HCT116 (cell line): Measurements from ENCODE around the gene CA10. TPM values are rescaled to one million over a fixed set of nuclear protein-coding genes. Genes with fewer than 3 reads are reported as not detected.

Experiments used
- ATAC-seq: fragments of 200-7000 bp; cut with Tn5 transposase; 2 replicates; pipeline ENCODE4 v1.9.1; 2020; ENCODE audit warnings: mild to moderate bottlenecking, moderate library complexity
- BruUV-seq: library from RNA; stranded (reverse); fragments of 400-500 nt; replicated peaks from 2 replicates; lab custom pipeline; 2021; lab: Mats Ljungman, UMichigan
- CTCF ChIA-PET: fragments of 300-600 bp; sonication (Branson Sonifier 250); formaldehyde crosslinking; loops from one replicate; lab custom pipeline; 2021; ENCODE audit warnings: antibody characterized with exemption; lab: Charles Lee
- POLR2A ChIA-PET: fragments of 300-600, 350-600 bp; sonication (Branson Sonifier 250); formaldehyde crosslinking; loops from one replicate; lab custom pipeline; 2021; ENCODE audit warnings: antibody characterized with exemption; lab: Charles Lee
- RAD21 ChIA-PET, 2 experiments: fragments of 300-600 bp; sonication (Branson Sonifier 250); formaldehyde crosslinking; loops; one replicate each; lab custom pipeline; 2023; ENCODE audit warnings: low total read pairs in 2 of 2; ENCODE audit not compliant: uncharacterized antibody in 2 of 2, unreplicated experiment in 2 of 2, low non-redundant PET in 1 of 2; lab: Charles Lee
- DNase-seq: peaks from one replicate; pipeline ENCODE4 v3.0.0-alpha.2; 2010; ENCODE audit warnings: low read depth, low spot score
- H2AFZ ChIP-seq: fragments of 200-600 bp; shearing (Covaris generic), sonication (generic); 2 replicates; pipeline ENCODE4 v1.6.1; 2017; ENCODE audit warnings: low read depth, mixed run types, mixed read lengths, antibody characterized with exemption, low read length; ENCODE audit not compliant: poor library complexity, severe bottlenecking
- H3K27ac ChIP-seq: 2 replicates; pipeline ENCODE4 v1.5.1; 2012; ENCODE audit warnings: low read depth, low read length
- H3K27me3 ChIP-seq: fragments of 200-600 bp; sonication (generic); 2 replicates; pipeline ENCODE4 v1.6.1; 2016; ENCODE audit warnings: mixed run types, low read length, mixed read lengths; ENCODE audit not compliant: insufficient read depth
- H3K36me3 ChIP-seq, 2 experiments: fragments of 200-500 bp in 1 of 2; fragments of 200-600 bp in 1 of 2; sonication (Bioruptor generic) in 1 of 2; sonication (generic) in 1 of 2; 2 replicates each; pipeline versions ENCODE4 v1.5.1 to v1.6.1; 2014 to 2016; ENCODE audit warnings: low read length in 2 of 2, inconsistent platforms in 1 of 2, mixed read lengths in 1 of 2, mixed run types in 1 of 2; ENCODE audit not compliant: insufficient read depth in 2 of 2, control insufficient read depth in 1 of 2
- H3K4me1 ChIP-seq, 2 experiments: fragments of 200-600 bp in 1 of 2; sonication (generic) in 1 of 2; 2 replicates each; pipeline versions ENCODE4 v1.5.1 to v1.6.1; 2012 to 2017; ENCODE audit warnings: low read length in 2 of 2, inconsistent platforms in 1 of 2, mild to moderate bottlenecking in 1 of 2, mixed read lengths in 1 of 2, mixed run types in 1 of 2, moderate library complexity in 1 of 2; ENCODE audit not compliant: insufficient read depth in 2 of 2, control insufficient read depth in 1 of 2
- H3K4me2 ChIP-seq: fragments of 200-600 bp; sonication (generic); 2 replicates; pipeline ENCODE4 v1.6.1; 2017; ENCODE audit warnings: mixed run types, low read length, mixed read lengths
- H3K4me3 ChIP-seq, 2 experiments: fragments of 200-600 bp in 1 of 2; sonication (generic) in 1 of 2; replicated peaks in 1 of 2; 2 replicates each; pipeline ENCODE4 v1.5.1; 2011 to 2016; ENCODE audit warnings: low read length in 2 of 2, control low read depth in 1 of 2, low read depth in 1 of 2, mild to moderate bottlenecking in 1 of 2, mixed read lengths in 1 of 2, mixed run types in 1 of 2
- H3K79me2 ChIP-seq: fragments of 200-600 bp; sonication (generic); 2 replicates; pipeline ENCODE4 v1.6.1; 2017; ENCODE audit warnings: mild to moderate bottlenecking, mixed run types, low read length, moderate library complexity, mixed read lengths; ENCODE audit not compliant: insufficient read depth
- H3K9ac ChIP-seq: fragments of 200-600 bp; sonication (generic); 2 replicates; pipeline ENCODE4 v1.6.1; 2016; ENCODE audit warnings: low read length, mixed read lengths
- H3K9me2 ChIP-seq: fragments of 200-600 bp; sonication (generic), shearing (Covaris generic); 2 replicates; pipeline ENCODE4 v1.6.1; 2017; ENCODE audit warnings: mixed run types, mild to moderate bottlenecking, moderate library complexity; ENCODE audit not compliant: insufficient read depth
- H3K9me3 ChIP-seq, 2 experiments: fragments of 200-500 bp in 1 of 2; fragments of 200-600 bp in 1 of 2; sonication (Bioruptor generic) in 1 of 2; sonication (generic) in 1 of 2; 2 replicates each; pipeline ENCODE4 v1.6.1; 2014 to 2017; ENCODE audit warnings: low read length in 2 of 2, mixed read lengths in 2 of 2, inconsistent platforms in 1 of 2, low read depth in 1 of 2, mild to moderate bottlenecking in 1 of 2, mixed run types in 1 of 2, moderate library complexity in 1 of 2; ENCODE audit not compliant: control insufficient read depth in 1 of 2, insufficient read depth in 1 of 2
- H4K20me1 ChIP-seq: fragments of 200-600 bp; sonication (generic), shearing (Covaris generic); 2 replicates; pipeline ENCODE4 v1.6.1; 2017; ENCODE audit warnings: mixed run types, mild to moderate bottlenecking, moderate library complexity; ENCODE audit not compliant: insufficient read depth
- ATF3 ChIP-seq: IDR thresholded peaks from 2 replicates; pipeline ENCODE4 v1.6.1; 2012
- CBX3 ChIP-seq: IDR thresholded peaks from 2 replicates; pipeline ENCODE4 v1.6.1; 2012; ENCODE audit warnings: low read depth
- CEBPB ChIP-seq: IDR thresholded peaks from 2 replicates; pipeline ENCODE4 v1.6.1; 2012; ENCODE audit warnings: low read depth
- CTCF ChIP-seq, 3 experiments: fragments of 200-600 bp in 1 of 3; sonication (generic) in 1 of 3; IDR thresholded peaks in 2 of 3; conservative IDR thresholded peaks in 1 of 3; 2 replicates each; pipeline ENCODE4 v1.5.1; 2012 to 2017; ENCODE audit warnings: low read depth in 2 of 3, low read length in 2 of 3, antibody characterized with exemption in 1 of 3, borderline replicate concordance in 1 of 3, control low read depth in 1 of 3, mild to moderate bottlenecking in 1 of 3, mixed read lengths in 1 of 3, mixed run types in 1 of 3, moderate library complexity in 1 of 3; ENCODE audit not compliant: insufficient read depth in 1 of 3
- EGR1 ChIP-seq: IDR thresholded peaks from 2 replicates; pipeline ENCODE4 v1.6.1; 2012; ENCODE audit warnings: low read depth
- EZH2 ChIP-seq: fragments of 200-600 bp; sonication (generic); IDR thresholded peaks from 2 replicates; pipeline ENCODE4 v1.6.1; 2017; ENCODE audit warnings: antibody characterized with exemption, mixed run types
- EZH2phosphoT487 ChIP-seq: fragments of 200-600 bp; IDR thresholded peaks from 2 replicates; pipeline ENCODE4 v1.6.1; 2018; ENCODE audit warnings: antibody characterized with exemption, borderline replicate concordance
- FOSL1 ChIP-seq: IDR thresholded peaks from 2 replicates; pipeline ENCODE4 v1.6.1; 2012; ENCODE audit warnings: low read depth
- JUND ChIP-seq: IDR thresholded peaks from 2 replicates; pipeline ENCODE4 v1.6.1; 2012
- MAX ChIP-seq: IDR thresholded peaks from 2 replicates; pipeline ENCODE4 v1.6.1; 2012
- POLR2A ChIP-seq: IDR thresholded peaks from 2 replicates; pipeline ENCODE4 v1.7.0; 2011; ENCODE audit warnings: borderline replicate concordance; ENCODE audit not compliant: insufficient read depth, insufficient read length; ENCODE audit errors: extremely low read depth
- POLR2AphosphoS5 ChIP-seq: IDR thresholded peaks from 2 replicates; pipeline ENCODE4 v1.6.1; 2011; ENCODE audit warnings: mild to moderate bottlenecking, low read depth, low read length, moderate library complexity
- REST ChIP-seq: IDR thresholded peaks from 2 replicates; pipeline ENCODE4 v1.6.1; 2012; ENCODE audit warnings: low read depth
- SIN3A ChIP-seq: IDR thresholded peaks from 2 replicates; pipeline ENCODE4 v1.6.1; 2012; ENCODE audit warnings: low read depth
- SRF ChIP-seq: IDR thresholded peaks from 2 replicates; pipeline ENCODE4 v1.6.1; 2012; ENCODE audit warnings: low read depth
- TCF7L2 ChIP-seq: IDR thresholded peaks from 2 replicates; pipeline ENCODE4 v1.7.0; 2011; ENCODE audit warnings: borderline replicate concordance, inconsistent platforms; ENCODE audit not compliant: insufficient read depth, insufficient read length; ENCODE audit errors: extremely low read depth
- ZBTB33 ChIP-seq: IDR thresholded peaks from 2 replicates; pipeline ENCODE4 v1.6.1; 2011; ENCODE audit warnings: mild to moderate bottlenecking, low read length, moderate library complexity; ENCODE audit not compliant: insufficient replicate concordance; ENCODE audit errors: extremely low read depth
- ZFX ChIP-seq: fragments of 450-650 bp; IDR thresholded peaks from 2 replicates; pipeline ENCODE4 v1.6.1; 2017
- ZNF274 ChIP-seq: fragments of 200-500 bp; sonication (Bioruptor generic); IDR thresholded peaks from 2 replicates; pipeline ENCODE4 v1.6.1; 2014; ENCODE audit warnings: mild to moderate bottlenecking, low read depth, low read length, inconsistent platforms
- intact Hi-C: fragments of 100-400 bp; cut with micrococcal nuclease; formaldehyde crosslinking; loops from 2 replicates; pipeline ENCODE4 v1.10.0; 2022
- total RNA-seq: library from RNA; stranded (reverse); gene quantifications from one replicate; pipeline ENCODE4 v1.2.1, GENCODE V29; 2021; ENCODE audit not compliant: unreplicated experiment

Gene CA10
- total RNA-seq, 1 experiment from 2014 or later = not detected

- ChIA-PET POLR2A (no interaction called here), RAD21 (interaction anchor here in 1 of 2 experiments (0.7 kb wide), 1 partner anchor 65 kb away, joined by 4 read pairs; no protein-coding TSS in a partner anchor), CTCF (no interaction called here)
- no TSS peak for BruUV-seq
- no peak overlapping the region for H3K4me3 ChIP-seq
- no peaks in the 10 kb centered on the region for H3K9me2 ChIP-seq
- no peaks in the 10 kb centered on the region; the same call in 1 of the 2 replicates for H3K27me3 ChIP-seq
- TF ChIP-seq POLR2AphosphoS5 (no peak), SIN3A (no peak), ZBTB33 (no peak), ZNF274 (no peak), ZFX (no peak), CBX3 (no peak), JUND (no peak), REST (no peak), EZH2 (no peak), MAX (no peak), ATF3 (no peak), TCF7L2 (no peak), EGR1 (no peak), SRF (no peak), POLR2A (no peak), FOSL1 (no peak), CEBPB (no peak), EZH2phosphoT487 (no peak), CTCF (IDR thresholded peaks at IDR 0.05 in 2 of 3, conservative IDR thresholded peaks at IDR 0.05 in 1 of 3; ENCODE audit: borderline replicate concordance in 1 of 3, insufficient read depth in 1 of 3, low read depth in 2 of 3, low read length in 2 of 3) (no peak)
- intact Hi-C loops = no loop called here
- H3K4me2 ChIP-seq = no peak overlapping the region
- no peaks in the 10 kb centered on the region for H4K20me1 ChIP-seq
- no peaks in the 10 kb centered on the region for H3K79me2 ChIP-seq
- no peaks in the 10 kb centered on the region for H3K36me3 ChIP-seq
- no peaks in the 10 kb centered on the region for H3K9me3 ChIP-seq
- no peak overlapping the region for H3K9ac ChIP-seq
- H3K4me1 ChIP-seq = no peaks in the 10 kb centered on the region
- H2AFZ ChIP-seq = no peak overlapping the region
- no peak overlapping the region for H3K27ac ChIP-seq
- ATAC-seq = no peak
- DNase-seq = no peak
Measured at GRCh38 chr17:51840688-51841087, 317.8 kb downstream of the CA10 start.
